SU-DHL-6 (cell line): ENCODE data around the gene DLX6.

ENCODE experiments used
- EZH2phosphoT487 ChIP-seq: fragments of 200-600 bp; sonication (generic), shearing (Covaris generic); conservative IDR thresholded peaks from 2 replicates; pipeline ENCODE4 v1.6.1; 2018; ENCODE audit warnings: mild to moderate bottlenecking, antibody characterized with exemption, low read length, moderate library complexity, mixed read lengths
- TF ChIP-seq, protein P1 (sequence below): fragments of 200-600 bp; sonication (generic); IDR thresholded peaks from one replicate; pipeline ENCODE4 v1.5.1; 2017; ENCODE audit warnings: antibody characterized with exemption, mild to moderate bottlenecking, low read length, moderate library complexity; ENCODE audit not compliant: insufficient read depth, poor library complexity, severe bottlenecking

DNA sequence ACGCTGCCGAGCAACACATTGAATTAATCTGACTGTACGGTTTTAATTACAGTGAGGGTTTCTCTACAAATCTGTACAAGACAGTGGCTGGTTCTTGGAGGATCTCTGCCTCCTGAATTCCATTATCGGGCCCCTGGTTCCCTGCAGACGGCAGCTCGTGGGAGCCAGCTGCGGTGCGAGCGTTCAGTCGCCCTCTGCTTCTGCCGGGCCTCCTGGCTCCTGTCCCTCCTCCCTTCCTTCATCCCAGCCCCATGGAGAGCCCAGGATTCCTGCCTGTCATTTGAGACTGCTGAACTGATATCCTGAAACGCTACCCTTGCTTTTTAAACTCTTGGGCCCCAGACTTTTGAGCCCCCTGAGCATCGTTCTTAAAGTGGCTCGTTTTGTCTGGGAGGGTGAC is 6.6 kb upstream of the DLX6 start:
- TF ChIP-seq, protein P1, sequence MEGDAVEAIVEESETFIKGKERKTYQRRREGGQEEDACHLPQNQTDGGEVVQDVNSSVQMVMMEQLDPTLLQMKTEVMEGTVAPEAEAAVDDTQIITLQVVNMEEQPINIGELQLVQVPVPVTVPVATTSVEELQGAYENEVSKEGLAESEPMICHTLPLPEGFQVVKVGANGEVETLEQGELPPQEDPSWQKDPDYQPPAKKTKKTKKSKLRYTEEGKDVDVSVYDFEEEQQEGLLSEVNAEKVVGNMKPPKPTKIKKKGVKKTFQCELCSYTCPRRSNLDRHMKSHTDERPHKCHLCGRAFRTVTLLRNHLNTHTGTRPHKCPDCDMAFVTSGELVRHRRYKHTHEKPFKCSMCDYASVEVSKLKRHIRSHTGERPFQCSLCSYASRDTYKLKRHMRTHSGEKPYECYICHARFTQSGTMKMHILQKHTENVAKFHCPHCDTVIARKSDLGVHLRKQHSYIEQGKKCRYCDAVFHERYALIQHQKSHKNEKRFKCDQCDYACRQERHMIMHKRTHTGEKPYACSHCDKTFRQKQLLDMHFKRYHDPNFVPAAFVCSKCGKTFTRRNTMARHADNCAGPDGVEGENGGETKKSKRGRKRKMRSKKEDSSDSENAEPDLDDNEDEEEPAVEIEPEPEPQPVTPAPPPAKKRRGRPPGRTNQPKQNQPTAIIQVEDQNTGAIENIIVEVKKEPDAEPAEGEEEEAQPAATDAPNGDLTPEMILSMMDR, result no peak
- no peak for TF ChIP-seq EZH2phosphoT487
